GM23338 (cell line): ENCODE measurements around the gene ADAT3. TPM values are rescaled to one million over a fixed set of nuclear protein-coding genes. Genes with fewer than 3 reads are reported as not detected.

Experiments used
- ATAC-seq: fragments of 200-7000 bp; cut with Tn5 transposase; 3 replicates; pipeline ENCODE4 v1.9.1; 2020
- DNase-seq: peaks from one replicate; pipeline ENCODE4 v3.0.0-alpha.2; 2015; ENCODE audit warnings: low spot score
- H2AFZ ChIP-seq: fragments of 200-600 bp; sonication (generic); 2 replicates; pipeline ENCODE4 v1.8.0; 2016; ENCODE audit warnings: antibody characterized with exemption, mild to moderate bottlenecking, moderate library complexity
- H3F3A ChIP-seq: fragments of 200-600 bp; sonication (generic); replicated peaks from 2 replicates; pipeline ENCODE4 v1.8.0; 2017; ENCODE audit warnings: antibody characterized with exemption, mixed run types, low read depth
- H3K27ac ChIP-seq: fragments of 200-600 bp; sonication (generic); 2 replicates; pipeline ENCODE4 v1.6.1; 2016; ENCODE audit warnings: low read depth
- H3K27me3 ChIP-seq: fragments of 200-600 bp; sonication (generic); 2 replicates; pipeline ENCODE4 v1.8.0; 2016; ENCODE audit warnings: mild to moderate bottlenecking, mixed run types, moderate library complexity; ENCODE audit not compliant: insufficient read depth
- H3K36me3 ChIP-seq: fragments of 200-600 bp; sonication (generic); 2 replicates; pipeline ENCODE4 v1.8.0; 2016; ENCODE audit warnings: mild to moderate bottlenecking; ENCODE audit not compliant: insufficient read depth
- H3K4me1 ChIP-seq: fragments of 200-600 bp; sonication (generic); 2 replicates; pipeline ENCODE4 v1.8.0; 2016; ENCODE audit warnings: mild to moderate bottlenecking, moderate library complexity; ENCODE audit not compliant: insufficient read depth
- H3K4me2 ChIP-seq: fragments of 200-600 bp; sonication (generic); 2 replicates; pipeline ENCODE4 v1.7.1; 2017; ENCODE audit warnings: mixed run types
- H3K4me3 ChIP-seq: fragments of 200-600 bp; sonication (generic); 2 replicates; pipeline ENCODE4 v1.6.1; 2016; ENCODE audit warnings: mixed run types
- H3K79me2 ChIP-seq: fragments of 200-600 bp; sonication (generic); replicated peaks from 2 replicates; pipeline ENCODE4 v1.8.0; 2017; ENCODE audit warnings: mild to moderate bottlenecking; ENCODE audit not compliant: insufficient read depth
- H3K9me2 ChIP-seq: fragments of 200-600 bp; sonication (generic); 2 replicates; pipeline ENCODE4 v1.8.0; 2017; ENCODE audit not compliant: insufficient read depth
- H4K20me1 ChIP-seq: fragments of 200-600 bp; sonication (generic); replicated peaks from 2 replicates; pipeline ENCODE4 v1.8.0; 2017; ENCODE audit warnings: mild to moderate bottlenecking; ENCODE audit not compliant: insufficient read depth
- H3K27ac Mint-ChIP-seq: 2 replicates; pipeline ENCODE4 v1.8.0; 2020; ENCODE audit warnings: inconsistent platforms, mild to moderate bottlenecking, moderate library complexity, mixed read lengths
- H3K27me3 Mint-ChIP-seq: 3 replicates; pipeline ENCODE4 v1.8.0; 2022; ENCODE audit warnings: low read depth, mild to moderate bottlenecking, moderate library complexity, mixed read lengths, inconsistent platforms; ENCODE audit not compliant: insufficient read depth, poor library complexity
- H3K36me3 Mint-ChIP-seq: 3 replicates; pipeline ENCODE4 v1.8.0; 2021; ENCODE audit warnings: low read depth, mild to moderate bottlenecking, inconsistent platforms, moderate library complexity, mixed read lengths
- H3K4me1 Mint-ChIP-seq: 3 replicates; pipeline ENCODE4 v1.8.0; 2020; ENCODE audit warnings: mild to moderate bottlenecking, inconsistent platforms, mixed read lengths
- H3K4me3 Mint-ChIP-seq: 3 replicates; pipeline ENCODE4 v1.8.0; 2021; ENCODE audit warnings: moderate library complexity, mild to moderate bottlenecking, inconsistent platforms, mixed read lengths
- H3K9me3 Mint-ChIP-seq: 3 replicates; pipeline ENCODE4 v1.8.0; 2020; ENCODE audit warnings: moderate library complexity, mild to moderate bottlenecking, inconsistent platforms, mixed read lengths
- CREB1 ChIP-seq: fragments of 250-450 bp; sonication (Bioruptor Pico); IDR thresholded peaks from 2 replicates; pipeline ENCODE4 v1.5.0; 2020; ENCODE audit warnings: low read depth, mild to moderate bottlenecking, moderate library complexity
- ETS1 ChIP-seq: IDR thresholded peaks from 2 replicates; pipeline ENCODE4 v1.6.1; 2016; ENCODE audit warnings: antibody characterized with exemption
- EZH2 ChIP-seq: fragments of 200-600 bp; sonication (generic); IDR thresholded peaks from one replicate; pipeline ENCODE4 v1.8.0; 2017; ENCODE audit warnings: antibody characterized with exemption, mild to moderate bottlenecking, low read depth; ENCODE audit not compliant: unreplicated experiment
- EZH2phosphoT487 ChIP-seq: fragments of 200-600 bp; sonication (generic); IDR thresholded peaks from one replicate; pipeline ENCODE4 v1.8.1; 2018; ENCODE audit warnings: antibody characterized with exemption; ENCODE audit not compliant: unreplicated experiment
- JUNB ChIP-seq: IDR thresholded peaks from one replicate; pipeline ENCODE4 v1.6.1; 2016; ENCODE audit warnings: antibody characterized with exemption; ENCODE audit not compliant: unreplicated experiment
- NANOG ChIP-seq: IDR thresholded peaks from 2 replicates; pipeline ENCODE4 v1.6.1; 2016; ENCODE audit warnings: antibody characterized with exemption, borderline replicate concordance
- POLR2AphosphoS5 ChIP-seq: IDR thresholded peaks from 2 replicates; pipeline ENCODE4 v1.6.1; 2016; ENCODE audit warnings: antibody characterized with exemption, low read depth
- STAT1 ChIP-seq: IDR thresholded peaks from one replicate; pipeline ENCODE4 v1.6.1; 2016; ENCODE audit warnings: antibody characterized with exemption; ENCODE audit not compliant: unreplicated experiment
- ZNF114 ChIP-seq: fragments of 250-450 bp; sonication (Bioruptor Pico); IDR thresholded peaks from 2 replicates; pipeline ENCODE4 v1.5.0; 2020; ENCODE audit warnings: mild to moderate bottlenecking, moderate library complexity
- ZNF331 ChIP-seq: fragments of 250-450 bp; sonication (Bioruptor Pico); IDR thresholded peaks from 2 replicates; pipeline ENCODE4 v1.5.0; 2020; ENCODE audit warnings: low read depth, mild to moderate bottlenecking, moderate library complexity
- polyA plus RNA-seq: library from polyadenylated mRNA; unstranded; fragments of >200 nt; fragmentation: Nextera tagmentation; extraction: Ambion mirVana; gene quantifications from 2 replicates; pipeline ENCODE4 v1.2.1, GENCODE V29; 2016
- total RNA-seq: library from RNA; depleted of rRNA; stranded (reverse); fragments of >200 nt; shearing (Covaris generic); gene quantifications from 2 replicates; pipeline ENCODE4 v1.2.3, GENCODE V29; 2014
- TF ChIP-seq, protein P1 (sequence below), 2 experiments: fragments of 200-600 bp in 1 of 2; sonication (generic) in 1 of 2; conservative IDR thresholded peaks; 2 replicates each; pipeline versions ENCODE4 v1.5.1 to v1.6.1; 2016 to 2017; ENCODE audit warnings: antibody characterized with exemption in 2 of 2, low read depth in 2 of 2, mild to moderate bottlenecking in 2 of 2, moderate library complexity in 1 of 2
- TF ChIP-seq, protein P2 (sequence below): fragments of 250-450 bp; sonication (Bioruptor Pico); IDR thresholded peaks from 2 replicates; pipeline ENCODE4 v1.5.0; 2020; ENCODE audit warnings: mild to moderate bottlenecking, moderate library complexity
- TF ChIP-seq, protein P3 (sequence below): IDR thresholded peaks from one replicate; pipeline ENCODE4 v1.6.1; 2018; ENCODE audit warnings: antibody characterized with exemption; ENCODE audit not compliant: unreplicated experiment

ADAT3 gene
- total and polyA plus RNA-seq, 2 experiments from 2014 or later: 7.9 to 12.4 TPM

DNA sequence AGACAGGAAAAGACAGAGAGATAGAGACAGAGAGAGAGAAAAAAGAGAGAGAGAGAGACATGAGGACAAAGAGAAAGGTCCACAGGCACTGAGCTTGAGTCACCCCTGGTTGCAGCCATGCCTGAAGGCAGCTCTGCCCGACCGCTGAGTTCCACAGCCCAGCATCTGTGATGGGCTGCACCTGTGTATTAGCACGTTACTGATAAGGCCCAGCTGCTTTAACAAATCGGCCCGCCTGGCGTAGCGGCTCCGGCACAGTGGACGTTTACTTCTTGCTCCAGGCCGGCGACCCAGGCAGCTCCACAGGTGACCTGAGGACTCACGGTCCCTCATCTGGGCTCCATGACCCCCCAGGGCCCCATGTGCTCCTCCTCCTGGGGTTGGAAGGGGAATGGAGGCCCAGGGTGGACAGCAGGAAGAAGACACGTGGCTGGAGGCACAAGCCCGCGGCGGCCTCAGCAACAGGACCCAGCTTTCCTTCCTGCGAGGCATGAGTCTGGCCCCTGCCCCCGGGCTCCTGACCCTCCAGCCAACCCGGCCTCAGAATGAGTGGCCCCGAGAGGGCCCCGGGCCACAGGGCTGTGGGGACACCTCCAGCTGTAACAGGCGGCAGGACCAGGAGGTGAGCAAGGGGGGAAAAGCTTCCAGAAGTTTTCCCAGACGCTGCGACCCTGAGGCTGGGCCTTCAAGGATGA is 31.9 kb downstream of the ADAT3 start:
- H3K4me3 Mint-ChIP-seq: no peak overlapping the region; the same call in 2 of the 3 replicates
- H3K9me3 Mint-ChIP-seq: peaks cover 13% of the 10 kb centered on the region; the same call in 2 of the 3 replicates
- TF ChIP-seq ETS1 (no peak), NANOG (no peak), POLR2AphosphoS5 (no peak), CREB1 (CRISPR knock-in tag) (no peak), ZNF331 (CRISPR knock-in tag) (no peak), JUNB (no peak), STAT1 (no peak), EZH2phosphoT487 (no peak), EZH2 (no peak), ZNF114 (CRISPR knock-in tag) (no peak)
- TF ChIP-seq, protein P1, sequence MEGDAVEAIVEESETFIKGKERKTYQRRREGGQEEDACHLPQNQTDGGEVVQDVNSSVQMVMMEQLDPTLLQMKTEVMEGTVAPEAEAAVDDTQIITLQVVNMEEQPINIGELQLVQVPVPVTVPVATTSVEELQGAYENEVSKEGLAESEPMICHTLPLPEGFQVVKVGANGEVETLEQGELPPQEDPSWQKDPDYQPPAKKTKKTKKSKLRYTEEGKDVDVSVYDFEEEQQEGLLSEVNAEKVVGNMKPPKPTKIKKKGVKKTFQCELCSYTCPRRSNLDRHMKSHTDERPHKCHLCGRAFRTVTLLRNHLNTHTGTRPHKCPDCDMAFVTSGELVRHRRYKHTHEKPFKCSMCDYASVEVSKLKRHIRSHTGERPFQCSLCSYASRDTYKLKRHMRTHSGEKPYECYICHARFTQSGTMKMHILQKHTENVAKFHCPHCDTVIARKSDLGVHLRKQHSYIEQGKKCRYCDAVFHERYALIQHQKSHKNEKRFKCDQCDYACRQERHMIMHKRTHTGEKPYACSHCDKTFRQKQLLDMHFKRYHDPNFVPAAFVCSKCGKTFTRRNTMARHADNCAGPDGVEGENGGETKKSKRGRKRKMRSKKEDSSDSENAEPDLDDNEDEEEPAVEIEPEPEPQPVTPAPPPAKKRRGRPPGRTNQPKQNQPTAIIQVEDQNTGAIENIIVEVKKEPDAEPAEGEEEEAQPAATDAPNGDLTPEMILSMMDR (conservative IDR thresholded peaks at IDR 0.05; ENCODE audit: low read depth in 2 of 2): no peak
- TF ChIP-seq, protein P2, sequence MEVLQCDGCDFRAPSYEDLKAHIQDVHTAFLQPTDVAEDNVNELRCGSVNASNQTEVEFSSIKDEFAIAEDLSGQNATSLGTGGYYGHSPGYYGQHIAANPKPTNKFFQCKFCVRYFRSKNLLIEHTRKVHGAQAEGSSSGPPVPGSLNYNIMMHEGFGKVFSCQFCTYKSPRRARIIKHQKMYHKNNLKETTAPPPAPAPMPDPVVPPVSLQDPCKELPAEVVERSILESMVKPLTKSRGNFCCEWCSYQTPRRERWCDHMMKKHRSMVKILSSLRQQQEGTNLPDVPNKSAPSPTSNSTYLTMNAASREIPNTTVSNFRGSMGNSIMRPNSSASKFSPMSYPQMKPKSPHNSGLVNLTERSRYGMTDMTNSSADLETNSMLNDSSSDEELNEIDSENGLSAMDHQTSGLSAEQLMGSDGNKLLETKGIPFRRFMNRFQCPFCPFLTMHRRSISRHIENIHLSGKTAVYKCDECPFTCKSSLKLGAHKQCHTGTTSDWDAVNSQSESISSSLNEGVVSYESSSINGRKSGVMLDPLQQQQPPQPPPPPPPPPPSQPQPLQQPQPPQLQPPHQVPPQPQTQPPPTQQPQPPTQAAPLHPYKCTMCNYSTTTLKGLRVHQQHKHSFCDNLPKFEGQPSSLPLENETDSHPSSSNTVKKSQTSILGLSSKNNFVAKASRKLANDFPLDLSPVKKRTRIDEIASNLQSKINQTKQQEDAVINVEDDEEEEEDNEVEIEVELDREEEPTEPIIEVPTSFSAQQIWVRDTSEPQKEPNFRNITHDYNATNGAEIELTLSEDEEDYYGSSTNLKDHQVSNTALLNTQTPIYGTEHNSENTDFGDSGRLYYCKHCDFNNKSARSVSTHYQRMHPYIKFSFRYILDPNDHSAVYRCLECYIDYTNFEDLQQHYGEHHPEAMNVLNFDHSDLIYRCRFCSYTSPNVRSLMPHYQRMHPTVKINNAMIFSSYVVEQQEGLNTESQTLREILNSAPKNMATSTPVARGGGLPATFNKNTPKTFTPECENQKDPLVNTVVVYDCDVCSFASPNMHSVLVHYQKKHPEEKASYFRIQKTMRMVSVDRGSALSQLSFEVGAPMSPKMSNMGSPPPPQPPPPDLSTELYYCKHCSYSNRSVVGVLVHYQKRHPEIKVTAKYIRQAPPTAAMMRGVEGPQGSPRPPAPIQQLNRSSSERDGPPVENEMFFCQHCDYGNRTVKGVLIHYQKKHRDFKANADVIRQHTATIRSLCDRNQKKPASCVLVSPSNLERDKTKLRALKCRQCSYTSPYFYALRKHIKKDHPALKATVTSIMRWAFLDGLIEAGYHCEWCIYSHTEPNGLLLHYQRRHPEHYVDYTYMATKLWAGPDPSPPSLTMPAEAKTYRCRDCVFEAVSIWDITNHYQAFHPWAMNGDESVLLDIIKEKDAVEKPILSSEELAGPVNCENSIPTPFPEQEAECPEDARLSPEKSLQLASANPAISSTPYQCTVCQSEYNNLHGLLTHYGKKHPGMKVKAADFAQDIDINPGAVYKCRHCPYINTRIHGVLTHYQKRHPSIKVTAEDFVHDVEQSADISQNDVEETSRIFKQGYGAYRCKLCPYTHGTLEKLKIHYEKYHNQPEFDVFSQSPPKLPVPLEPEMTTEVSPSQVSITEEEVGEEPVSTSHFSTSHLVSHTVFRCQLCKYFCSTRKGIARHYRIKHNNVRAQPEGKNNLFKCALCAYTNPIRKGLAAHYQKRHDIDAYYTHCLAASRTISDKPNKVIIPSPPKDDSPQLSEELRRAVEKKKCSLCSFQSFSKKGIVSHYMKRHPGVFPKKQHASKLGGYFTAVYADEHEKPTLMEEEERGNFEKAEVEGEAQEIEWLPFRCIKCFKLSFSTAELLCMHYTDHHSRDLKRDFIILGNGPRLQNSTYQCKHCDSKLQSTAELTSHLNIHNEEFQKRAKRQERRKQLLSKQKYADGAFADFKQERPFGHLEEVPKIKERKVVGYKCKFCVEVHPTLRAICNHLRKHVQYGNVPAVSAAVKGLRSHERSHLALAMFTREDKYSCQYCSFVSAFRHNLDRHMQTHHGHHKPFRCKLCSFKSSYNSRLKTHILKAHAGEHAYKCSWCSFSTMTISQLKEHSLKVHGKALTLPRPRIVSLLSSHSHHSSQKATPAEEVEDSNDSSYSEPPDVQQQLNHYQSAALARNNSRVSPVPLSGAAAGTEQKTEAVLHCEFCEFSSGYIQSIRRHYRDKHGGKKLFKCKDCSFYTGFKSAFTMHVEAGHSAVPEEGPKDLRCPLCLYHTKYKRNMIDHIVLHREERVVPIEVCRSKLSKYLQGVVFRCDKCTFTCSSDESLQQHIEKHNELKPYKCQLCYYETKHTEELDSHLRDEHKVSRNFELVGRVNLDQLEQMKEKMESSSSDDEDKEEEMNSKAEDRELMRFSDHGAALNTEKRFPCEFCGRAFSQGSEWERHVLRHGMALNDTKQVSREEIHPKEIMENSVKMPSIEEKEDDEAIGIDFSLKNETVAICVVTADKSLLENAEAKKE (CRISPR knock-in tag): no peak
- TF ChIP-seq, protein P3, sequence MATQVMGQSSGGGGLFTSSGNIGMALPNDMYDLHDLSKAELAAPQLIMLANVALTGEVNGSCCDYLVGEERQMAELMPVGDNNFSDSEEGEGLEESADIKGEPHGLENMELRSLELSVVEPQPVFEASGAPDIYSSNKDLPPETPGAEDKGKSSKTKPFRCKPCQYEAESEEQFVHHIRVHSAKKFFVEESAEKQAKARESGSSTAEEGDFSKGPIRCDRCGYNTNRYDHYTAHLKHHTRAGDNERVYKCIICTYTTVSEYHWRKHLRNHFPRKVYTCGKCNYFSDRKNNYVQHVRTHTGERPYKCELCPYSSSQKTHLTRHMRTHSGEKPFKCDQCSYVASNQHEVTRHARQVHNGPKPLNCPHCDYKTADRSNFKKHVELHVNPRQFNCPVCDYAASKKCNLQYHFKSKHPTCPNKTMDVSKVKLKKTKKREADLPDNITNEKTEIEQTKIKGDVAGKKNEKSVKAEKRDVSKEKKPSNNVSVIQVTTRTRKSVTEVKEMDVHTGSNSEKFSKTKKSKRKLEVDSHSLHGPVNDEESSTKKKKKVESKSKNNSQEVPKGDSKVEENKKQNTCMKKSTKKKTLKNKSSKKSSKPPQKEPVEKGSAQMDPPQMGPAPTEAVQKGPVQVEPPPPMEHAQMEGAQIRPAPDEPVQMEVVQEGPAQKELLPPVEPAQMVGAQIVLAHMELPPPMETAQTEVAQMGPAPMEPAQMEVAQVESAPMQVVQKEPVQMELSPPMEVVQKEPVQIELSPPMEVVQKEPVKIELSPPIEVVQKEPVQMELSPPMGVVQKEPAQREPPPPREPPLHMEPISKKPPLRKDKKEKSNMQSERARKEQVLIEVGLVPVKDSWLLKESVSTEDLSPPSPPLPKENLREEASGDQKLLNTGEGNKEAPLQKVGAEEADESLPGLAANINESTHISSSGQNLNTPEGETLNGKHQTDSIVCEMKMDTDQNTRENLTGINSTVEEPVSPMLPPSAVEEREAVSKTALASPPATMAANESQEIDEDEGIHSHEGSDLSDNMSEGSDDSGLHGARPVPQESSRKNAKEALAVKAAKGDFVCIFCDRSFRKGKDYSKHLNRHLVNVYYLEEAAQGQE: no peak
- Histone ChIP-seq H3K4me3 (no peak overlapping the region), H3K4me2 (no peak overlapping the region), H3K79me2 (peaks cover 3% of the 10 kb centered on the region), H3K36me3 (no peaks in the 10 kb centered on the region), H3K27me3 (no peaks in the 10 kb centered on the region), H3K4me1 (peaks cover 8% of the 10 kb centered on the region; the same call in 1 of the 2 replicates), H3K9me2 (no peaks in the 10 kb centered on the region), H3F3A (peaks cover 7% of the 10 kb centered on the region), H4K20me1 (no peaks in the 10 kb centered on the region; the same call in 1 of the 2 replicates), H3K27ac (no peak overlapping the region), H2AFZ (no peak overlapping the region)
- peaks cover 2% of the 10 kb centered on the region; the same call in 2 of the 3 replicates for H3K36me3 Mint-ChIP-seq
- peaks cover 18% of the 10 kb centered on the region for H3K27me3 Mint-ChIP-seq
- H3K4me1 Mint-ChIP-seq: peaks cover 6% of the 10 kb centered on the region
- no peak for DNase-seq
- no peak overlapping the region; the same call in 1 of the 2 replicates for H3K27ac Mint-ChIP-seq
- no peak for ATAC-seq
